DMS114 treated with DMSO at 0.1 percent for 48 hours (cell line): Measurements from ENCODE around the gene MDK.

ENCODE experiments used
- DNase-seq: peaks from one replicate; lab custom pipeline; 2025; ENCODE audit not compliant: unreplicated experiment; lab: John Stamatoyannopoulos, UW

MDK gene

GRCh38 chr11:46382646-46383403 lies 1.4 kb downstream of the MDK start:
- DNase-seq = peak; percentile 34

DNA sequence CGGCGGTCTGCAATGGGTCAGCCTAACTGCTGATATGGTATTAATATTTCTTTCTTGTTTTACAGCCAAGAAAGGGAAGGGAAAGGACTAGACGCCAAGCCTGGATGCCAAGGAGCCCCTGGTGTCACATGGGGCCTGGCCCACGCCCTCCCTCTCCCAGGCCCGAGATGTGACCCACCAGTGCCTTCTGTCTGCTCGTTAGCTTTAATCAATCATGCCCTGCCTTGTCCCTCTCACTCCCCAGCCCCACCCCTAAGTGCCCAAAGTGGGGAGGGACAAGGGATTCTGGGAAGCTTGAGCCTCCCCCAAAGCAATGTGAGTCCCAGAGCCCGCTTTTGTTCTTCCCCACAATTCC lies 1.9 kb downstream of the MDK start:
- DNase-seq = no peak

GRCh38 chr11:46383974-46384701 lies 2.7 kb downstream of the MDK start:
- no peak for DNase-seq

- no peak for DNase-seq
Measured at GRCh38 chr11:46385169-46386004, 3.9 kb downstream of the MDK start.

GRCh38 chr11:46386005-46386578 lies 4.6 kb downstream of the MDK start:
- DNase-seq = no peak

DNA sequence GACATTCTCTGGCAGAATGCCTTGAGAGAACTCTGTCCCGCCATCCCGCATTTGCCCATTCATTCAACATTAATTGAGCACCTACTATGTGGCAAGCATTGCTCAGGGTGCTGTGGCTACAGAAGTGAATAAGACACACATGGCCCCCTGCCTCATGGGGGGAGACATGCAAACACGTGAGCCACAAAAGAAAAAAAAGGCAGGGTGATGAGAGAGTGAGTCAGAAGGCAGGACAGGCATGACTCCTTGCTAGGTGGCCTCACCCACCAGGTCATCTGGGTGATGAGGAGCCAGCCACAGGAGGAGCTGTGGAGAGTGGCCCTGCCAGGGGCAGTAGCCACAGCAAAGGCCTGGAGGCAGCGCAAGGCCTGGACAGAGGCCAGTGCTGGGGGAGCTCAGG lies 5.2 kb downstream of the MDK start:
- no peak for DNase-seq

DNA sequence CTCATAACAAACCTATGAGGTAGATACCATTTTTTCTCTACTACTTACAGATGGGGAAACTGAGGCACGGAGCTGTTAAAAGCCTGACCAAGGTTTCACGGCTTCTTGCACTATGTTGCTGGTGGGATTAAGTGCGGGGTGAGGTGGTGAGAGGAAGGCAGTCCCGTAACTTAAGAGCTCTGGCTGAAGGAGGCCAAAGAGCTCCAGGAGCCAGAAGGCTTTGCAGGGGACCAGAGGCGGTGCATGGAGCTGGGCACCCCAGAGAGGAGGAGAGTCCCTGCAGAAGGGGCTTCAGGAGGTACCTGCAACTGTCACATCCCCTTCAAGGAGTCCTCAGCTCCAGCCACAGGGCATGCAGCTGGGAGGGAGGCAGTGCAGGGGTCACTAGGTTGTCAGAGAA lies 6.0 kb downstream of the MDK start:
- DNase-seq = no peak

DNA sequence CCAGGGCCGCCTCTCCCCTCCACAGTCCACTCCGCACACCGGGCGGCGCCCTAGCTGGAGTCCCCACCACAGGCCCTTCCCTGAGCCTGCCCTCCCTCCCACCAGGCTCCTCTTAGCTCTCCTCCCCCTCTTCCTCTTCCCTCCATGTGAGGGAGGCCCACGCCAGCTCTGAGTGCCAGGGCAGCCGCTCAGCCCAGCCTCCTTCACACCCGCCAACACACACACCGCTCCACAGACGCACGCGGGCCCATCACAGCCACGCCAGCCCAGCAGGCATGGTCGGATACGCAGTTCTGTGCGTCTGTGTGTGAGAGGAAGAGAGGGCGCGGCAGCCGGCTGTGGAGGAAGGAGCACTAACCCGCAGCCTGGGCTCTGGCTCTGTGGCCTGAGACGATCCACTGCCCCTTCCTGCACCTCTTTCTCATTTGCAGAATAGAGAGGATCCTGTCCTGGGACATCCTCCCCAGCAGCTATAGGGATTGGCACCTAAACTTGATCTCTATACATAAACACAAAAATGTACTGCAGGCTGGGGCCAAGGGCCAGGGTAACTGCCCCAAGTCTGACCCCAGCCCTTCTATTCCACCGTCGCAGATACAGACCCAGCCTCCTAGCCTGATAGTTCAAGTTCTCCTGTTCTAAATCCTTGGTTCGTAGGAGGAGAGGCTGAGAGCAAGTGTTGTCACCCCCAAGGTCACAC lies 6.6 kb downstream of the MDK start:
- DNase-seq = no peak

DNA sequence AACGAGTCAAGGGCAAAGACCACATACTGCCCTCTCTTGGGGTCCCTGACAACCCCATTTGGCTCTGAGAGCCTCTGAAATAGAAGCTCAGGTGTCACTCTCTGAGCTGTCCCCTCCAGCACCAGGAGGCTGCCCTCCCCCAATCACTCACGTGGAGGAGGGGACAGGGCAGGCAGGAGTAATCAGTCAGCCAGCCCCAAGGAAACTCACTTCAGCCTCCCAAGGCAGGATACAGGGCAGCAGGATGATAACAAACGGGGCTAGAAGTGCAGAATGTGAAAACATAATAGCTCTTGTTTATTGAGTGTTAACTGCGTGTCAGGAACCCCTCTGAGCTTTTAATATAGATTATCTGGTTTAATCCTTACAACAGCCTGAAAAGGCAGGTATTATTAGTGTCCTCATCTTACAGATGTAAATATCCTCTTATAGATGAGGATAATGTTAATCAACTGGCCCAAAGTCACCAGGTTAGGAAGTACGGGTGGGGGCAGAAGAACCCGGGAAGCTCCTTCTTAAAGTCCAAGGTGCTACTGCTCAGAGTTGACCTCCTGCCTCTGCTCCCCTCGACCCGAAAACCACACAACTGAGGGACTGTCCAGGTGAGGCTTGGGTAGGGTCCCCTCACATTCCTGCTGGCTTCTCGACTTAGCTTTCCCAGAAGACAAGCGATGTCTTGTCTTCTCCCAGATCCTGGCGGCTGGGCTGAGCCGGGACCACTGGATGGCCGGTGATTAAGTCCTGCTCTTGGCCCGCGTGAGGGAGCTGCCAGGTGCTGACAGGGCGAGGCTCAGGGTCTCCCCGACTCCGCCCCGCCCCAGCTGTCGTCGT lies 7.4 kb downstream of the MDK start:
- DNase-seq = no peak

DNA sequence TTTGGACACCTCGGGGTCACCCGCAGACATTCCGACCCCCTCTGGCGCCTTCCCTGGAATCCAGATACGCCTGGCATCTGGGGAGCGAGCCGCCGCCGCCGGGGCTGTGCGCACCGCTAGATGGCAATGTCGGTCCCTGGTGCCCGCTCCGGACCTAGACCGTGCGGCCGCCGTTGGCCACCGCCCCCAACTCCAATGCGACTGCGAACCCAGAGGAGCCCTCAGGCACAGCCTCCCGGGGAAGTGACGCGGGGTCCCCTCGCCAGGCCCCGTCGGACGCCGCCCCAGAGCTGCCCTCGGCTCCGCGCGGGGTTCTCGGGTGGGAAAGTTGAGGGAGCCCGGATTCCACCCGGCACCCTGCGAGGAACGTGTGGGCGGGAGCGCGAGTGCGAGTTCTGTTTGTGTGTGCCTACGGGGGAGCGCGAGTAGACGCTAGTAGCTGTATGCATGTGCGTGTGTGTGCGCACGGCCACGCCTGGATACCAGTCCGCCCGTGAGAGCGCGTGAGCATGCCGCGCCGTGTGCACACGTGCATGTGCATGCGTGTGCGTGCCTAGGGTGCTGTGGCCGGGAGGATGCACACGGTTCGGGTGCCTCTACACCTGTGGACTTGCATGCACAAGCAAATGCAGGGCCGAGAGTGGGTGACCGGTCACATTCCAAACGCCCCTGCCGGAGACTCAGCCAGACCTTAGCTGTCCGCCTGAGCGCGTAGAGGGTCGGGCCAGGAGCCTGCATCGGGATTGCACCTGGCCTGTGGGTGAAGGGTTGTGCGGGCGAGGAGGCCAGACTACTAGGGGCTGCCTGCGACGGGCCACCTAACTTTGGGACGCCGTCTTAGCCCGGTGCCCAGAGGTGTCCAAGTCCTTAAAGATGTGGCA lies 8.2 kb downstream of the MDK start:
- peak; percentile 74 for DNase-seq

- DNase-seq = no peak
Measured at GRCh38 chr11:46390331-46391171, 9.1 kb downstream of the MDK start.

- DNase-seq = no peak
Measured at GRCh38 chr11:46391186-46391577, 9.7 kb downstream of the MDK start.

GRCh38 chr11:46391578-46392420 lies 10.3 kb downstream of the MDK start, which contains the start of gene CHRM4:
Gene CHRM4 (minus strand): TSS chr11:46391776. CDS start chr11:46386557, 5,219 bp downstream.
- DNase-seq = peak; percentile 31

- DNase-seq = peak; percentile 13
Measured at GRCh38 chr11:46392421-46393230, 11.2 kb downstream of the MDK start.

GRCh38 chr11:46393231-46393616 lies 11.8 kb downstream of the MDK start:
- DNase-seq = no peak

- DNase-seq = no peak
Measured at GRCh38 chr11:46393759-46394158, 12.3 kb downstream of the MDK start.
